Measurements from ENCODE around the gene GMDS.
A peak's percentile ranks its signal among the peaks of the same experiment; 100 is the strongest.

The GMDS gene

DNA sequence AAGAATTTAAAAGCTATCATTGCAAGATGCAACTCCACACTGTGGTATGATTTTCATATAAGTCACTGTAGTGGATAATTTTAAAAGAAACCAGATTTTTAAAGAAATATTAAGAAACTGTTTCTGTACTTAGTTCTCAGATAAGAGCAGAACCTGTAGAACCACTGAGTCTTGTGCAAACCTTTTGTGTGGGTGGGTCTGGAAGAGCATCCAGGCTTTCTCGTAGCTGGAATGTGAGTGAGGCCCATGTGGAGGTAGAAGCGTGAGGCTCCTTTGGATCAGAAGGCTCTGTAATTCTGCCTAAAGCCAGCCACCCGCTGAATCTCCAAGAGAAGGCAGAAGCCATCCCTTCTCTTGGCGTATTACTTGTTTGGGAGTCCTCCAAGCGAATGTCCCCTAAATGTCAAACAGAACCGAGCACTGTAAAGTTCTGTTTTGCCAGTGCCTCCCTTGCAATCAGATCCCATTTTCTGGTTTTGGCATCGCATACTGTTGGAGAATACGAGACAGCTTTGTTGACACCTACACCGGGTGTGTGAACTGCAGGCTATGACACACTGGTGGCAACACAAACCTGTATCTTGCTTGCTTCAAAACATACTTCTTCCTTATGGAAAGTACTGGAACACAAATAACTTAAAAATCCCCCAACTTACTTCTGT lies 447.0 kb downstream of the GMDS start:
- H3K27me3 ChIP-seq = no peaks in the 10 kb centered on the region
- no peaks in the 10 kb centered on the region for H3K9me3 ChIP-seq
- peak overlapping the region; percentile 6 to 30 for H3K27ac ChIP-seq
- H3K4me1 ChIP-seq = peaks cover 0 to 29% (median 6%) of the 10 kb centered on the region in 4 donors
- no peak for DNase-seq
- intact Hi-C loops (cut with DNase I; ENCODE audit: low total_unique reads) = no loop called here
- TF ChIP-seq CTCF (IDR thresholded peaks at IDR 0.05) = no peak
- H3K36me3 ChIP-seq = no peaks in the 10 kb centered on the region
- no peak overlapping the region for H3K4me3 ChIP-seq

- H3K27ac ChIP-seq = peak overlapping the region; percentile 30 to 40
Observed at GRCh38 chr6:1797801-1798200, 447.6 kb downstream of the GMDS start.

DNA sequence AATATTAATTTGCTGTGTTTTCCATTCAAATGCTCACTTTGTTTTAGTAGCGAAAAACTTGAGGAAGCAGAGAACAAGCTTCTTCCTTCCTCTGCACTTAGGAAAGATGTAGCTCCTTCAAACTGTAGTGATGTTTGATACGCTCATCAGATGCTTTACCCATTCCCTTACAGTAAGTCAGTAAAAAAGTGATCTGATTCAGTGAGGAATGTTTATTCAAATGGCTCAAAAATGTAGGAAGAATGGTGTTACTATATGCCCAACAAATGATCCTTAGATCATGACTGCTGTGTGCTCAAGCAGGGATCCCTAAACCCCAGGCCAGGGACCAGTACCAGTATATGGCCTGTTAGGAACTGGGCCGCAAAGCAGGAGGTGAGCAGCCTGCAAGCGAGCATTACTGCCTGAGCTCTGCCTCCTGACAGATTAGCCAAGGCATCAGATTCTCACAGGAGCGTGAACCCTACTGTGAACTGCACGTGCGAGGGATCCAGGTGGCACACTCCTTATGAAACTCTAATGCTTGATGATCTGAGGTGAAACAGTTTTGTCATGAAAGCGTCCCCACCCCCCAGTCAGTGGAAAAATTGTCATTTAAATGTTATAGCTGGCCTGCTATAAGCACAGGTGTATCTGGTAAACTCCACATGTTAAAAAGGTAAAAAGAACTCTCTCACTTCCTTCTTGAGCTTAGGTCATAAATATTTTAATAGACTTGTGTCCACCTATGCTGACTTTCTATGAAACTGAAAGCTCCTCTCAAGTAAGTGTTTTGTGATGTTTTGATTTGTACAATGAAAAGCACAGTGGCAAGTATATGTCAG lies 448.5 kb downstream of the GMDS start:
- Histone ChIP-seq H3K27ac (peak overlapping the region; percentile 30 to 40), H3K36me3 (no peaks in the 10 kb centered on the region), H3K4me1 (peaks cover 0 to 14% (median 3%) of the 10 kb centered on the region in 4 donors), H3K4me3 (no peak overlapping the region), H3K9me3 (no peaks in the 10 kb centered on the region), H3K27me3 (no peaks in the 10 kb centered on the region)
- intact Hi-C loops (cut with DNase I; ENCODE audit: low total_unique reads) = no loop called here
- no peak for DNase-seq
- no peak for TF ChIP-seq CTCF (IDR thresholded peaks at IDR 0.05)

More at GRCh38 chr6:1797801-1798200, 447.6 kb downstream of the GMDS start:
- H3K4me1 ChIP-seq = peaks cover 0 to 23% (median 5%) of the 10 kb centered on the region in 4 donors
- H3K9me3 ChIP-seq = no peaks in the 10 kb centered on the region
- no peak for TF ChIP-seq CTCF (IDR thresholded peaks at IDR 0.05)
- DNase-seq = no peak
- intact Hi-C loops (cut with DNase I; ENCODE audit: low total_unique reads) = no loop called here
- H3K36me3 ChIP-seq = no peaks in the 10 kb centered on the region
- no peaks in the 10 kb centered on the region for H3K27me3 ChIP-seq
- no peak overlapping the region for H3K4me3 ChIP-seq

DNA sequence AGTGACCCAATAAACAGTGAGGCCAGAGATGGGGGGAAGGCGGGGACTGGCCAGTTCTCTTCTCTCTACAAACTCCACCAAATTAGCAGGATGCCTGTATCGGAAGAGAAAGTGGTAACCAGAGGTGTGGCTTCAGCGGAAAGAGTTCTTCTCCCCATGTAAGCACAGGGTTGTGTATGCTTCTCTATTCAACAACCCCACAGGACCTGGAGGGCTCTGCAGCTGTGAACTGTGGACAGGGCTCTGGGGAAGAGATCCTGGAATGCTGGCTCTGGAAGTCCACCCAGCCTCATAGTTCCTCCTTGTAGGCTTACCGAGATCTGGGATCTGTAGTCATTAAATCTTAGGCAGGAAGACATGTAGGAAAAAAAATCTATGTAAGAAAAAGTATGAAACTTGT lies 449.5 kb downstream of the GMDS start:
- no peak for DNase-seq
- intact Hi-C loops (cut with DNase I; ENCODE audit: low total_unique reads) = no loop called here
- Histone ChIP-seq H3K27me3 (no peaks in the 10 kb centered on the region), H3K27ac (no peak overlapping the region), H3K9me3 (no peaks in the 10 kb centered on the region), H3K4me3 (no peak overlapping the region), H3K36me3 (no peaks in the 10 kb centered on the region), H3K4me1 (peaks cover 0 to 8% (median 0%) of the 10 kb centered on the region in 4 donors)
- TF ChIP-seq CTCF (IDR thresholded peaks at IDR 0.05) = no peak

- no peak overlapping the region for H3K27ac ChIP-seq
- no peaks in the 10 kb centered on the region for H3K9me3 ChIP-seq
- no peaks in the 10 kb centered on the region for H3K36me3 ChIP-seq
- H3K4me3 ChIP-seq = no peak overlapping the region
- no peak for DNase-seq
- peak; percentile 22 to 30 for TF ChIP-seq CTCF (IDR thresholded peaks at IDR 0.05)
- no peaks in the 10 kb centered on the region for H3K27me3 ChIP-seq
- H3K4me1 ChIP-seq = peaks cover 0 to 13% (median 7%) of the 10 kb centered on the region in 4 donors
- intact Hi-C loops (cut with DNase I; ENCODE audit: low total_unique reads) = no loop called here
Observed at GRCh38 chr6:1792989-1793388, 452.4 kb downstream of the GMDS start.

Data from tibial artery (tissue), 4 donors.